GM19025 (cell line): ENCODE results near the gene C1orf87.

Source experiments
- ATAC-seq: cut with Tn5 transposase; IDR thresholded peaks from one replicate; pipeline ENCODE4 v1.9.1; 2021; ENCODE audit warnings: mild to moderate bottlenecking, low read depth, moderate library complexity; ENCODE audit not compliant: unreplicated experiment

Gene C1orf87

GRCh38 chr1:60063561-60063960 lies 10.0 kb downstream of the C1orf87 start:
- no peak for ATAC-seq

DNA sequence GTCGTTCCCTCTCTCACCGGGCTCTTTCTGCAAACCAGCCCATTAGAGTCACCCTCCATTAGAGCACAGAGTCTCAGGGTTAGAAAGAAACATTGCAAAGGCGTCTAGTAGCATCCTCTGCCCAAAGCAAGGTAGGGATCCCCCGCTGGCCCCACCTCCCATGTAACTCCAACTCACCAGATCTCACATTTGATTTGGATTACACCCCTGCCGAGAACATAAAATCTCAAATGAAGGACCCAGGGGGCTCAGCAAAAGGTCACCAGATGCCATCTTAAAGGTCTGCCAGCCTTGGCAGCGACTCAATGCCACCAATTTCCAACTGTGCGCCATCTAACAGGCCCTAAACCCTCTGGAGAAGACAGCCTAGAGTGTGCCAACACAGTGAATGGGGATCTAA lies 14.1 kb downstream of the C1orf87 start:
- ATAC-seq, result no peak

DNA sequence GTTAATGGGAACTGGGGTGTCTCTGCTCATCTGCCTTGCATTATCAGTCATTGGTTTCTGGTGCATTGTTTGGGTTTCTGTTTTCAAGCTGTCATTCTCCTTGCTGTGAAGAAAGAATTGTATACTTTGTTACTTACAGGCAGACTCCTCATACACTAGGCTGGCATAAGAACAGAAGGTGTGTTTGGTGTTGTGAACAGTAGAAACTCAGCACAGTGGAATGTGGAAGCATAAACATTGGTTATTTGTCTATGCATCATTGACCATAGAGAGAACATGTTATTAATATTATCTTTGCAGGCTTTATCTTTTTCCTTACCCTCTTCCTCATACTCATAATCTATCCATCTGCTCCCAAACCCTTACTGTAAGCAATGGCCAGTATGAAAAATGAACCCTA lies 18.2 kb downstream of the C1orf87 start:
- no peak for ATAC-seq

GRCh38 chr1:60054374-60054773 lies 19.2 kb downstream of the C1orf87 start:
- no peak for ATAC-seq

GRCh38 chr1:60052601-60053000 lies 21.0 kb downstream of the C1orf87 start:
- no peak for ATAC-seq

GRCh38 chr1:60051191-60051590 lies 22.4 kb downstream of the C1orf87 start:
- no peak for ATAC-seq

DNA sequence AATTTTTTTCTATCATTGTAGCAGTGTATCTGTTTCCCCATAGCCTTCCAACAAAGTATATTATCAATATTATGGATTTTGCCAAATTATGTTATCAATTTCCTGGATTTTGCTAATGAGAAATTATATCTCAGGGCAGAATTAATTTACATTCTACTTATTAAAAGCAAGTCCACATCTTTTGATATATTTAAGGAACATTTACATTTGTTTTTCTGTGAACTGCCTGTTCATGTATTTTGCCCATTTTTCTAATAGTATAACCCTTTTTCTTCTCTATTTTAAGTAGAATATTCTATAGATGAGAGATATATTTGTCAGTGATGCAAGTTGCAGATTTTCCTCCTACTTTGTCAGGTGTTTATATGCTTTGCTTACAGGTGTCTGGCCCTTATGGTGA lies 24.4 kb downstream of the C1orf87 start:
- ATAC-seq, result no peak

DNA sequence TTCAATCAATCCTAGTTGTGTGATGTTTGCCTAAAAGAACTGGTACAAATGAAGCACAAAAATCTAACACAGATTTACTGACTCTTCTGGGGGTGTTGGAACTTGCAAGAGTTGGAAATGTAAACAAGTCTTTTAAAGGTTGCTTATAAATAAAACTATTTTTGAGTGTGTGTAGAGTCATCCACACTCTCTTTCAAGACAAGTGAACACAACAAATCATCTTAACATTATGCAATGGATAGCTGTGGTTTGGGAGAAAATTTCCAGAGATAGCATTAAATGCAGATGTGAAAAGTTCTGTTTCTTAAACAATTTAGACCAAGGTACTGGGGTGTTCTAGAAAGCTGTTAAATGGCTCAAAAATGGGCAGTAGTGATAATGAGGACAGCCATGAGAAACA lies 28.7 kb downstream of the C1orf87 start:
- no peak for ATAC-seq

- no peak for ATAC-seq
These were observed 31.8 kb downstream of the C1orf87 start for GRCh38 chr1:60041783-60042182.

GRCh38 chr1:60037669-60038068 lies 35.9 kb downstream of the C1orf87 start:
- ATAC-seq, result no peak

DNA sequence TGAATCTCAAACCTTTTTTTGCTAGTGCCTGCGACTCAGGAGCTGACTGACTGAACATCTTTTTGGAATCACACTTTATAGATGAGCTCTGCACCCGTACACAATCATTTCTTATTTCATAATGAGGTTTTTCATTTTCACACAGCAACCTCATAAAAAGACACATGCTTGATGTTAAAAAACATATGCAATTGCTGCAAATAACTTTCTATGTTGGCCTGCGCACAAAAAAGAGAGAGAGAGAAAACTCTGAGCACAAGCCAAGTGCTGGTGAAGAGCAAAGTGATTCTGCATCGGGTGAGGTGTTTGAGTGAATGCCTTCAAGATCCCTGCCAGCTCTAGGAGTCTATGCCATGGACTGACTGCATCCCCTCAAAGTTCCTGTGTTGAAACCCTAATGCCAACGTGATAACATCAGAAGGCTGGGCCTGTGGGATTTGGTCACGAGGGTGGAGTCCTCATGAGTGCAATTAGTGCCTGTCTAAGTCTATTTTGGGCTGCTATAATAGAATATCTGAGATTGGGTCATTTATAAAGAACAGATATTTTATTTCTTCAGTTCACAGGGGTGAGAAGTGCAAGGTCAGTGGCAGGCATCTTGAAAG lies 36.6 kb downstream of the C1orf87 start:
- no peak for ATAC-seq

GRCh38 chr1:60035921-60036320 lies 37.6 kb downstream of the C1orf87 start:
- no peak for ATAC-seq

DNA sequence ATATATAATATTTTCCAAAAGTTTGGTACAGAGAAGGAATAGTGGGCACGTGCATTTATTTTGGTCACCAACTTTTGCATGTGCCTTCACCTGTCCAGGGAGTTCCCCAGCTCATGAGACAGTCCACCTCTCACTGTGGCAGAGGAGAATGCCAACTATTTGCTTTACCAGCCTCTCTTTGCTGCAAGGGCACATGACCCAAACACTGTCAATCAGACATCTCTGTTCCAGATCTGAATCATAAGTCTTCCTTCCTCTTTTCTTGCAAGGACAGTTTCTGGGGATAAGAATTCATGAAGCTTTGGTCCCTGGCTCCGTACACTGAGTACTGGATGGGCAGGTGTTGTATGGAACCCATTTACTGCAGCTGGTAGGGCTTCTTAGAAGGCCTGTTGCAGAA lies 38.6 kb downstream of the C1orf87 start:
- no peak for ATAC-seq

GRCh38 chr1:60033066-60033465 lies 40.5 kb downstream of the C1orf87 start:
- ATAC-seq, result no peak

DNA sequence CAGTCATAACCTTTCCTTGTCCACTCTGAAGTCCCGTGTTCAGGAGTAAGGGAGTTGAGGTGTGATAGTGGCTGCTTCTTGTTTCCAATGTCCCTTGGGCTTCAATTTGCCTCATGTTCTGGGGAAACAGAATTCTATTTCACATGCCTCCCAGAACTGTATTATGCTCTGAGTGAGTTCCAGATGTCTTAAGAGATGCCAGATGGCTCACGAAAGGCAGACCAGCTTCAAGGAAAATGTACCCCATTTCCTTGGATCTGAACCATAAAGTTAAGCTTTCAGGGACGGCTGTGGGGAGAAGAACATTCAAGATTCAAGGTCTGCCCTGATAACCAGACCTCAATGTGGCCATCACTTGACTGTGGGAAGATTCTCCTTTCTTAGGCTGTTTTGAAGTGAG lies 42.4 kb downstream of the C1orf87 start:
- ATAC-seq, result no peak

DNA sequence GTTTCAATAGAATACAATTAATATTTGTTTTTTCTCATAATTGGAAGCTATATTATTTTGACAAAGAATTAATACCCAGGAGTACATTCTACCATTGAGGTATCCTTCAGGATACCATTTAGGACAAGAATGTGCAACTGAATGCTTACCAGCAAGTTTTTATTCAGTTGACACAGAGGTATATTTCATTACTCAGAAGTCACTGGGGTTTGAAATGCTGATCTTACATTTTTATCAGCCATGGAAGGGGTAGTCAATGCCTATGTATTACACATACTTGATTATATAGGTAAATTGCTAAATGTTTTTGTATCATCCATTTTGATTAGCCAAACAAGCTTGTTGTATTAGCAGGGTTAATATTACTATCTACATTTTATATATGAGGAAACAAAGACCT lies 48.0 kb downstream of the C1orf87 start:
- no peak for ATAC-seq

GRCh38 chr1:60017508-60018205 lies 55.9 kb downstream of the C1orf87 start:
- ATAC-seq, result no peak

- ATAC-seq, result no peak
These were observed 62.9 kb downstream of the C1orf87 start for GRCh38 chr1:60010690-60011089.

- no peak for ATAC-seq
These were observed 65.1 kb downstream of the C1orf87 start for GRCh38 chr1:60008500-60008899.

DNA sequence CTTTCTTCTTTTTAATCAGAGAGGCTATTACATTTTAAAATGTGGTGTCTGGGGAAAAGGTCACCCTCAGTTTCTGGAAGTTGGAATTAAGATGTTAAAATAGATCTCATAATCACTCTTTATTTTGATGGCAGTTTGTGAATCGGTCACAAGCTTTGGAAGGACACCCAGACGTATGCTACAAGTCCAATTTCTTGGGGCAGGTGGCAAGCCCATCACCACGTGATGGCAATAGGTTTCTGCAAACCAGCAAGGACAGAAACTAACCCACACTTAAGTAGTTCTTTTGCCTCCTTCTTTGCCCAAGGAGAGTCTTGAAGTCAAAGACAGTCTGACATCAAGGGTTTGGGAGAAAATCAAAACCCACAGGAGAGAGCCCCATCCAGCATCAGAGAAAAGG lies 72.9 kb downstream of the C1orf87 start:
- no peak for ATAC-seq

DNA sequence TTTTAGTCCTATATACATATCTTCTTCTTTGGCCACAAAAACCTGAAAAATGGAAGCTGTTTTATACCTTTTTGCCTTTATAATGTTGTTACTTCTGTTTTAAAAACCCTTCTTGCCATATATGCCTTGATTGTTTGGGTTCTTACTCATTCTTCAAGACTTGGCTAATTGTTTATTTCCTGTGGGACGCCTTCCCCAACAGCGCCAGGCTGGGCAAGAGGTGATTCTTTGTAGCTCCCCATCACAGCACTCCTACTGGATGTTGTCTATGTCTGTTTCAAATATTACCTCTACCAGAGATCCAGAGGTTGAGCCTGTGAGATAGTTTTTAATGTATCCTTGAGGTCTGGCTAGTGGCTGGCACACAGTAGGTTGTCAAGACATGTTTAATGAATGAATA lies 73.8 kb downstream of the C1orf87 start:
- ATAC-seq, result no peak

- ATAC-seq, result no peak
These were observed 74.6 kb downstream of the C1orf87 start for GRCh38 chr1:59999006-59999405.
